ENCODE data around the gene KPNA4.
"Not testable (repeated sequence)": the region's sequence is repeated elsewhere in the genome, so short reads cannot be mapped to it uniquely, and the experiment has no call there.

Gene KPNA4, protein sequence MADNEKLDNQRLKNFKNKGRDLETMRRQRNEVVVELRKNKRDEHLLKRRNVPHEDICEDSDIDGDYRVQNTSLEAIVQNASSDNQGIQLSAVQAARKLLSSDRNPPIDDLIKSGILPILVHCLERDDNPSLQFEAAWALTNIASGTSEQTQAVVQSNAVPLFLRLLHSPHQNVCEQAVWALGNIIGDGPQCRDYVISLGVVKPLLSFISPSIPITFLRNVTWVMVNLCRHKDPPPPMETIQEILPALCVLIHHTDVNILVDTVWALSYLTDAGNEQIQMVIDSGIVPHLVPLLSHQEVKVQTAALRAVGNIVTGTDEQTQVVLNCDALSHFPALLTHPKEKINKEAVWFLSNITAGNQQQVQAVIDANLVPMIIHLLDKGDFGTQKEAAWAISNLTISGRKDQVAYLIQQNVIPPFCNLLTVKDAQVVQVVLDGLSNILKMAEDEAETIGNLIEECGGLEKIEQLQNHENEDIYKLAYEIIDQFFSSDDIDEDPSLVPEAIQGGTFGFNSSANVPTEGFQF

DNA sequence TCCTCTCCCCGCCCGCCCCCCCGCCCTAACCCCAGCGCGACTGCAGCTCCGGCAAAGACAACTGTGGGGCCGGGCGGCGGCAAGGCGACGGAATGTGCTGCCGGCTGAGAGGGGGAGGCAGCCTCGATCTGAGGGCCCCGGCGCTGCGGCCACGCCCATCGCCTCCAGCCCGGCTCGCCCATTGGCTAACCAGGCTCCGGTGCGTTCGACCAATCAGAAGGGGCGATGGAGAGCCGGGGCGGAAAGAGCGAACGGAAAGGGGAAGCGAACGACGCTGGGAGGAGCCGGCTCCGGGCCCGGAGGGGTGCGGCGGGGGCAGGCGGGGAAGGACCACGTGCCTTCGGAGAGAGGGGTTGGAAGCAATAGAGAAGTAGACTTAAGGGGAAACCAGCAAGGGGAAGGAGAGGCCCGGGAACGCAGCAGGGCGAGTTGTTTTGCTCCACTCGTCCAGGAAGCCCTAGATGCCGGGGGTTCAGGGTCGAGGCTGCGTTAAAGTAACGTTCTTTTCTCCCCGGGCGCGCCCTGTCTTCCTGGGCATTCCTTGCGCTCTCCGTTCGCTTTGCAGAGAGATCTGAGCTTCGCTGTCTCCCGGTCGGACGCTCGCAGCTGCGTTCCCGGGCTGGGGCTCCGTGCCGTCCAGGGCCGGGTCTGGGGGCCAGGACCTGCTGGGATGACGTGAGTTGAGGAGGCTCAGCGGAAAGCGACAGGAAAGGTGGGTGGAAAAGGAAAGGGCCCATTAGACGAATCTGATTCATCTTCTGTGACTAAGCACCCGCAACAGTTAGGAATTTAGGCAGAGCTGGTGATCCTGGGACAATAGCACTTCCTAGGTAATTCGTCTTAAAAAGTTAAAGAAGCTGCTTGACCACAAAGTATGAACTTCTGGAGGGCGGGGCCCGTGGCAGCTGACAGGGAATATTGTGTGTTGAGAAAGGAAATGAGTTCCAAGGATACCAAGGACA is at the start of gene KPNA4:
KPNA4 (minus strand) TSS at position 130 of the 962 bp plus-strand sequence. CDS start 289 bp downstream, outside the sequence.
- DNase-seq: peak; percentile 97

DNA sequence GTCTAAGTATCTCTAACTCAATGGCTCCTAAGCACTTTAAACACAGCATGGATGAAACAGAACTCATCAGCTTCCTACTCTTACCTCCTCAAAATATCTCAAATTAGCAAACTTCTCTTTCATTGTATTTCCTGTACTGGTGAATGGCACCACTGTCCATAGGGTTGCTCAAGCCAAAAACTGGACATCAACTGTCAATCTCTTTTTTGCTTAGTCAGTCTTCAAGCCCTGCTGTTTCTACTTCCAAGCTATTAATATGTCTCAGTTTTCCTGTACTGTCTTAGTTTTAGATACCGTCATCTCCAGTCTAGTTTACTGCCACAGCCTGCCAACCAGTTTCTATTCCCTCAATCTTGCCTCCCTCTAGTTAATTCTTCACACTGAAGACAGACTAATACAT is 48.3 kb upstream of the KPNA4 start:
- no peak for DNase-seq

DNA sequence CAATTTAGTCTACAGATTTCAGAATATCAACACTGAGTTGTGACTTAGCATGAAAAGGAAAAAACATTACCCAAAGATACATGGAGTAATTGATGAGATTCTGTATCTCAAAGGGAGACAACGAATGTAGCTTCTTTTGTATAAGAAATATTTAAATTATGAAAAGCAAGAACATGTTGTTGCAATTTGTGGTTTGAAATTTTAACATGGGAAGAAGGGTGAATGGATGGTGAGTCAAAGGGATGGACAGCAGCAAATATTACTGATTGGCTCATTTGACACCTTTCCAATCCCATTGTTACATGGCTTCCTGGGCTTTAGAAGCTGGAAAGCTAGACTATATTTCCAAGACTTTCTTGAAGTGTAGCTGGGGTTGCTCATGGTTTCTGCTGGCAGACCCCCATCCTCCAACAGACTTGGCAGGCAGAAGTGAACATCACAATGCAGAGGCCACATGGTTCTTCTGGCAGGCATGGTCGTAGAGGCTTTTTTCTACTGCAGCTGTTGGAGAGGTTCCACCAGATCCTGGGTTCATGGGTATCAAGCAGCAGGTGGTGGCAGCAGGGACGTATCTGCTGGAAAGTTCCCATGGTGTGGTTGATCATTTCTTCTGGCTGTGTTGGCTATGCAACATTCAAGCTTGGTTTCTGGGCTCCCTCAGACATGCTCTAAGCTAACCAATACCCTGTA is 47.2 kb upstream of the KPNA4 start:
- no peak for DNase-seq

DNA sequence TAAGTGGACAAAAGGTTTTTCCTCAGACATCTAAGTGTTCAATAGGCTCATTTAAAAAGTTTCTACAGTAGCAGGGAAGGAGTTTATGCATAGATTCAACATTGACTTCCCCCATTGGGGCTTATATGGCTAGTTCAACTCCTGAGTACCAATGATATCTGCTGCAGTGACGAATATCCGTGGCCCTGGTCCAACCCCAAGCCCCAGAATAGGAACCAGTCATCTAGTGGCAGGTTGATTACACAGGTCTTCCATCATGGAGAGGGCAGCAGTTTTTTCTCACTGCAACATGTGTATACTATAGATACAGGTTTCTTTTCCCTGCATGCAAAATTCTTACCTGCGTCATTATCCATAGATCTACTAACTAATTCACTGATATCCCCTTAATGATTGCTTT is 45.8 kb upstream of the KPNA4 start:
- no peak for DNase-seq

DNA sequence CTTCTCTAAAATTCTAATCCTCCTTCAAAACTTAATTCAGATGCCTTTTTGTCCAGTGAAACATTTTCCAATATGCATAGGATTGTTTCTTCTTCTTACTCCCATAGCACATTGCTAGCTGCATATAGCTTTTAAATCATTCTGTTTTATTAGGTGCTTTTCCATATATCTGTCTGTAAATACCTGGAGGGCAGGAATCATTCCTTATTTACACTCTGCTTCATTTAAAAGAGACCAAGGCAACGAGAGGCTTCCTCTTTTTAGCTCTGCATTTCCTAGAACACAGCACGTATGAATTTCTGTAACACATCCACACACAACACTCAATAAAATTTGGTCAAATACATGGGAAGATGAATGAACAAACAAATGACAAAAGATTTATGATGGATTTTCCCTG is 43.5 kb upstream of the KPNA4 start:
- DNase-seq: no peak

DNA sequence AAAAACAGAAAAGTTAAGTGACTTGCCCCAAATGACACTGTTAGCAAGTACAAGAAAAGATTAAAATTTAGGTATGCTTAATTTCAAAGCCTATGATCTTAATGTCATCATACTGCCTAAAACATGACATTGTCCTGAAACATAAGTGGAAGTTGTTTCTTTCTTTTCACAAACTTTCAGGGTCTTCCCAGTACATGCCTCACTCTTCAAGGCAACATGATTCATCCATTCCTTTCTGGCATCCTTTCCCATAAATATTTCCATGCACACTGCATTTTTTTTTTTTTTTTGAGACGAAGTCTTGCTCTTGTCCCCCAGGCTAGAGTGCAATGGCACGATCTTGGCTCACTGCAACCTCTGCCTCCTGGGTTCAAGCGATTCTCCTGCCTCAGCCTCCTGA is 42.5 kb upstream of the KPNA4 start:
- no peak for DNase-seq

DNA sequence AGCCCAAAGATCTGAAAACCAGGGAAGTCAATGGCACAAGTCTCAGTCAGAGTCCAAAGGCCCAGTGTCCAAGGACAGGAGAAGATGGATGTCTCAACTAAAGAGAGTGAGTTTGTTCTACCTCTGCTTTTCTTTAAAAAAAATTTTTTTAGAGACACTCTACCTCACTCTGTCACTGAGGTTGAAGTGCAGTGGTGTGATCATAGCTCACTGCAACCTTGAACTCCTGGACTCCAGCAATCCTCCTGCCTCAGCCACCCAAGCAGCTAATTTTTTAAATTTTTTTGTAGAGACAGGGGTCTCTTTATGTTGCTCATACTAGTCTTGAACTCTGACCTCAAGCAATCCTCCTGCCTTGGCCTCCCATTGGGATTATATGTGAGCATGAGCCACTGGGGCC is 39.9 kb upstream of the KPNA4 start:
- no peak for DNase-seq

DNA sequence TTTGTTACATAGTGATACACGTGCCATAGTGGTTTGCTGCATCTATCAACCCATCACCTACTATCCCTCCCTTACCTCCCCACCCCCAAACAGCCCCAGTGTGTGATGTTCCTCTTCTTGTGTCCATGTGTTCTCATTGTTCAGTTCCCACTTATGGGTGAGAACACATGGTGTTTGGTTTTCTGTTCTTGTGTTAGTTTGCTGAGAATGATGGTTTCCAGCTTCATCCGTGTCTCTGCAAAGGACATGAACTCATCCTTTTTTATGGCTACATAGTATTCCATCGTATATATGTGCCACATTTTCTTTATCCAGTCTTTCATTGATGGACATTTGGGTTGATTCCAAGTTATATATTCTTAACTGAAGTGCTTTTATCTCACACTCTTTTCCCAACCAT is 38.5 kb upstream of the KPNA4 start:
- DNase-seq: not testable (repeated sequence)

DNA sequence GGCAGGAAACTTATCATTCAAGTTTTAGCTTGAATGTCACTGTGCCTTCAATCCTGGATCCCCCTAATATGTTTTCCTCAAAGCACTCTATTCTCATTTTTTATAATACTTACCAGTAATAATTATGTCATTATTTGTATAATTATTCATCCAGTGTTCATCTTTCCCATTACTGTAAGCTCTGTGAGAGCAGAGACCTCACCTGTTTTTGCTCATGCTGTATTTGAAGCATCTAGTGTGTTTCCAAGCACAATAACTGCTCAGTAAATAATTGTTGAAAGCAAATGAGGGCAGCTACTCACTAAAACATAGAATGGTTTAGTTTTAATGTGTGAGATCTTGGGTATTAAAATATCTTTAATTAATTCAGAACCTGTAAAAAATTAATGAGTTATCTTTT is 36.9 kb upstream of the KPNA4 start:
- DNase-seq: no peak

DNA sequence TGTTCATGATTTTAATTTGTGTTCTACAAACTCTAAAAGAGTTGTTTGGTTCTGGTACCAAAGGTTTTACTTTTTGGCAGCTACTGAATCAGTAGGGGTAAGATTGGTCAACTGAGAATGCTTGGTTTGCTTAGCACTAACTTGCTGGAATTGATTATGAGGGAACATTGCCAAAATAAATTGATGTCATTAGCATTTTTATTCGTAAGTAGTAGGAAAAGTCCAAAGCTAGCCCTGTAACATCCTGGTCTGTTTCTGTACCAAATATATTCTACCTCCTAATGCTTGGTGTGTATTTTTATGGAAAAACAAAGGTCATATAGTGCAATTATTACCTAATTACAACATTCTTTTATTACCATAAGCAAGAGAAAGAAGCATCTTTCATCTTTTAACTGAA is 35.9 kb upstream of the KPNA4 start:
- no peak for DNase-seq

DNA sequence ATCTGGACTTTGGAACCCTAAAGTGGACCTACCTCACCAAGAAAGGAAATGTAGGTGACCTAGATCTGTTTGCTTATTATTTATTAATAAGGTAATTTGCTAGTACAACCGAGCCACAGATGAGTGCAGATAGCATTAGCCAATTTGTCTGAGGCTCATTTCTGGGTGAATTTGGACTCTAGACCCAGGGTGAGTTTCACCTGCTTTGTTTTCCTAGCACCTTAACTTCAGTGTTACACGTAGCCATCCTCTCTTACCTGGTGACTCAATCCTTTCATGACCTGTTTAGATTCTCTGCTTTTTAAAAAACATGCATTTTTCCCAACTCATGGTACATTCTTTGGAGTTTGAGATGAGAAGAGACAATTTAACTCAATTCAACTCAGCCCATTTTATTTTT is 33.5 kb upstream of the KPNA4 start:
- DNase-seq: no peak

DNA sequence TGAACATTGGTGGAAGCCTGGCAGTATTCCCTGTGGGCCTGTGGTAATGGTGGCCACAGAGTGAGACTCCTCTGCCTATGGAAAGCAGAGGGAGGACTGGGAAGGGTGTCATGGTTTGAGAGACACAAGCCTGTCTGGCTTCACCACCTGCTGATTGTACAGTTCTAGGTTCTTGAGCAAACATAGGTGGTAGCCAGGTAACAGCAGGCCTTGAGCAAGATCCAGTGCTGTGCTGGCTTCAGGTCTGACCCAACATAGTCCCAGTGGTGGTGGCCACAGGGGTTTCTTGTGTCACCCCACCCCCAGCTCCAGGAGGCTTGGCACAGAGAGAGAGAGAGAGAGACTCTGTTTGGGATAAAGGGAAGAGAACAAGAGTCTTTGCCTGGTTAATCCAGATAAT is 22.7 kb upstream of the KPNA4 start:
- DNase-seq: no peak

DNA sequence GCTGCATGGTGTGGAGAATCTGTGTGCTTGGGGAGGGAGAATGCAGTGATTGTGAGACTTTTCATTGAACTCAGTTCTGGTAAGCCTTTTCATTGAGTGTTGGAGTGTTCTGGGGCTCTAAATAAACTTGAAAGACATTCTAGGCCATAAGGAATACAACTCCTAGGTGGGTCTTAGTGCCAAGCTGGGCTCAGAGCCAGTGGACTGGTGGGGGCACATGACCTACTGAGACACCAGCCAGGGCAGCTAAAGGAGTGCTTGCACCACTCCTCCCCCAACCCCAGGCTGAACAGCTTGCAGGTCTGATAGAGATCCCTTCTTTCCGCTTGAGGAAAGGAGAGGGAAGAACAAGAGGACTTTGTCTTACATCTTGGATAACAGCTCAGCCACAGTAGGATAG is 21.7 kb upstream of the KPNA4 start:
- DNase-seq: no peak

DNA sequence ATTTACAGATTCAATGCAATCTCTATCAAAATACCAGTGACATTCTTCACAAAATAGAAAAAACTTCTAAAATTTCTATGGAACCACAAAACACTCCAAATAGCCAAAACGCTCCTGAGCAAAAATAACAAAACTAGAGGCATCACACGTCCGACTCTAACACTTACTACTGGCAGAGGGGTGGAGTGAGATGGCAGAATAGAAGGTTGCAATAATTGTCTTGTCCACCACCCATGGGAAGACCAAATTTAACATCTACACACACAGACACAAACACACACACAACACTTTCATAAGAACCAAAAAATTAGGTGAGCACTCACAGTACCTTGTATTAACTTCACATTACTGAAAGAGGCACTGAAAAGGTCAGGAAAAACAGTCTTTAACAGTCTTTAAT is 21.3 kb upstream of the KPNA4 start:
- no peak for DNase-seq

DNA sequence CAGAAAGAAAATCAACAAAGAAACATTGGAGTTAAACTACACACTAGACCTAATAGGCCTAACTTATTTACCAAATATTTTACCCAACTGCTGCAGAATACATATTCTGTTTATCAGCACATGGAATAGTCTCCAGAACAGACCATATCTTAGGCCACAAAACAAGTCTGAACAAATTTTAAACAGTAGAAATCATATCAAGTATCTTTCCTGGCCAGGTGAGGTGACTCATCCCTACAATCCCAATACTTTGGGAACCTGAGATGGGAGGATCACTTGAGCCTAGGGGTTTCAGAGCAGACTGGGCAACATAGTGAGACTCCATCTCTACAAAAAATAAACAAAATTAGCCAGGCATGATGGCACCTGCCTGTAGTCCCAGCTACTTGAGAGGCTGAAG is 18.1 kb upstream of the KPNA4 start:
- no peak for DNase-seq

DNA sequence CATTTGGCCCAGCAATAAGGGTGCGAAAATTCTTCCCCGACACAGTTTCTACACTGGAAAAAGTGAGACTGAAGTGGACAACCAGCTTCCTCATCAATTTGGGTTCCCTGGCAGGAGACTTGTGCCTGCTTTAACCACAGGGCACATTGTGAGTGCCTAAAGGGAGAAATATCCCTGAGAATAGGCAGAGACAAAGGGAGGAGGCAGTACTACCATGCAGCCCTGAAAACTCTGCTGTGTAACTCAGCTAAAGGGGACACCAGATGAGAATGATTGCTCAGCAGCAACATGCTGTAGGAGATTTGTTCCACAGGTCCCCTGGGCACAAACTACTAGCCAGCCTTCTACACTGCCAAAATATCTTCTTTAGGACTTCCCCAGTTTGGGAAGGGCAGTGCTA is 15.6 kb upstream of the KPNA4 start:
- no peak for DNase-seq

DNA sequence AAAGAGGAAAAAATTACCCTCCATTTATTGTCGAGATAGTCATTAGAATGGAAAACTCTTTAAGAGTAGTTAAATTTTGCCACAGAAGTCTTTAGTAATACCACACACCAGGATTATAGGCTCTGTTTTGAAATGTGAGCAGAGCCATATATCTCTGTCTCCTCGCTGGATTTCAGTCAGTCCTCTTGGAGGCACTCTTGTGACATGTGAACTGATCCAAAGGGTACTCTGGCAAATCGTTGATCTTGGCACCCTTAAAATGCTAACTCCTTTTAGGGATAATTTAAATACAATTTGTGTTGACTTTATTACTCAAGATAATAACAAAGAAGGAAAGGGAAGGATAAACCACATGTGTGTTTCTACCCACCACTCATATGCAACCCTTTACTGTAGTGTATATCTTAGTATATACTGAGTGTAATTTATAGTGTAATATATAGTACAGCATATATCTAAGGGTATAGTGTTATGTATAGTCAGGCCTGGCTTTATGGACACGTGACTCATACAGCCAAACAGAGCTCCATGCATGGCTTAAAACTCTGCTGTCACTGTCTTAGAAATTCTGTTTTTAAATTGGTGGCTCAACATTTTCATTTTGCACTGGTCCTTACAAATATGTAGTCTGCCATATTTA is 12.3 kb upstream of the KPNA4 start:
- no peak for DNase-seq

DNA sequence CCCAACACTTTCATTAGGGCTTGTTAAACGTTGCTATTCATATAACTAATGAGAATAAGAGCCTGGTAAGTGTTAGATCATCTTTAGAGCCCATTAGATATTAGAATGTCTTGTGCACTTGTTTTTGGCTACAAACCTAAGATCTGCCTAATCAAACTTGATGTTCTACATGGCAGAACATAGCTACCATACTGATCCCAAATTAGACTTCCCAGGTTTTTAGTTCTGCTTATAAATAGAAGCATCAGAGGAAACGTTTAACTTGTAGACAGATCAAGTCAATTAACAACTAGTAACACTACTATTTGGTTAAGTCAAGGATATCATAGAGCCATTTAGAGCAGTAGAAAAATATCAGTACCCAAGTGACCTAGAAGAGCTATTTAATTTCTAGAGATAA is 11.7 kb upstream of the KPNA4 start:
- DNase-seq: no peak

DNA sequence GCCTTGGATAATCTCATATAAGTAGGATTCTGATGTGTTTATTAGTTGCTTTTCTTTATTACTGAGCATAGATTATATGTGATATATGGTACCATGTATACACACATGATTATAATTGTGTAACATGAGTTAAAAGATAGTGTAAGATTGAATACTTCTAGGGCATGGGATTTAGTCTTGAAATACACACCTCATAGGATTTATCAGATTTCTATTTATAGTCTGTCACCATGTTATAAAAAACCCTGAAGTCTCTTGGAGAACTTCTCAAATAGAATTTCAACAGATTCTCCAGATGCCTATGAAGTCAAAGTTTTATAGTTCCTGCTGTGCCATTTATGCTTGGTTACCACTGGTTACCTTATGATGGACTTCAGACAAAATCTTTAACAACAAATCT is 11.2 kb upstream of the KPNA4 start:
- DNase-seq: no peak

DNA sequence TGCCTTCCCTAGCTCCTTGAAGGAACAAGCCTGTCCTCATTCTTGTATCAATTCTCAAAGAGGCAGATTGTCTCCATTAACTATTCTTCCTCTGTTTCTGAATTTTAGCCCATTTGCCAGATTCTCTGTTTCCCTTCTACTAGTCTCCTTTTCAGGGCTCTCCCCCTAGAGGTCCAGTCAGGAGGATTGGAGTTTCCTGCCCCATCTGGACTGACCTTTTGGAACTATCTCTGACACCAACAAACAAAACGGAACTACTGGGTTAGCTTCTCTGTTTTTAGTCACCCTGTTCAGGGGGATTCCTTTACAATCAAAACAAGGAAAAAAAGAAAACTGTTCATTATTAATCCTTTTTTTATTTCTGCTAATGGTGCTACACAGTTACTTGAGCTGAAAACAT is 10.2 kb upstream of the KPNA4 start:
- no peak for DNase-seq

DNA sequence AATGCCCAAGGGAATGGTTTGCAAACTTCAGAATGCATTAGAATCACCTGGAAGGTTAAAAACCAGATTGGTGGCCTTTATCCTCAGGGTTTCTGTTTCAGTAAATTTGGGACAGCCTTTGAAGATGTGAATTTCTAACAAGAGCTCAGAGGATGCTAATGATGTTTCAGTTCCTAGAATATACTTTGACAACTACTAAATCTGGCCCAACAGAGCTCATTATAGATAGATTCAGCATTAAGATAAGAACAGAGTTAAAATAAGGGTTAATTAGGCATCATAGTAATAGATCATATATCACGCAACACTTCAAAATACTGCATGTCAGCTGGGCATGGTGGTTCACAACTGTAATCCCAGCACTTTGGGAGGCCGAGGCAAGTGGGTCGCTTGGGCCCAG is 9.3 kb upstream of the KPNA4 start:
- DNase-seq: no peak

DNA sequence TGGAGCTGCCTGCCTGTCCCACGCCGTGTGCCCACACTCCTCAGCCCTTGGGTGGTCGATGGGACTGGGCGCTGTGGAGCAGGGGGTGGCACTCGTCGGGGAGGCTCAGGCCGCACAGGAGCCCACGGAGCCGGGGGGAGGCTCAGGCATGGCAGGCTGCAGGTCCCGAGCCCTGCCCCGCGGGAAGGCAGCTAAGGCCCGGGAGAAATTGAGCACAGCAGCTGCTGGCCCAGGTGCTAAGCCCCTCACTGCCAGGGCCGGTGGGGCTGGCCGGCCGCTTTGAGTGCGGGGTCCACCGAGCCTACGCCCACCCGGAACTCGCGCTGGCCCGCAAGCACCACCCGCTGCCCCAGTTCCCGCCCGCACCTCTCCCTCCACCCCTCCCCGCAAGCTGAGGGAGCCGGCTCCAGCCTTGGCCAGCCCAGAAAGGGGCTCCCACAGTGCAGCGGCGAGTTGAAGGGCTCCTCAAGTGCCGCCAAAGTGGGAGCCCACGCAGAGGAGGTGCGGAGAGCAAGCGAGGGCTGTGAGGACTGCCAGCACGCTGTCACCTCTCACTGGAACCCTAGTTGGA is 8.7 kb upstream of the KPNA4 start:
- DNase-seq: not testable (repeated sequence)
